DMS153 (cell line): ENCODE data around the gene NAT9.

Experiments used
- DNase-seq: peaks from one replicate; lab custom pipeline; 2025; lab: John Stamatoyannopoulos, UW

Gene NAT9

DNA sequence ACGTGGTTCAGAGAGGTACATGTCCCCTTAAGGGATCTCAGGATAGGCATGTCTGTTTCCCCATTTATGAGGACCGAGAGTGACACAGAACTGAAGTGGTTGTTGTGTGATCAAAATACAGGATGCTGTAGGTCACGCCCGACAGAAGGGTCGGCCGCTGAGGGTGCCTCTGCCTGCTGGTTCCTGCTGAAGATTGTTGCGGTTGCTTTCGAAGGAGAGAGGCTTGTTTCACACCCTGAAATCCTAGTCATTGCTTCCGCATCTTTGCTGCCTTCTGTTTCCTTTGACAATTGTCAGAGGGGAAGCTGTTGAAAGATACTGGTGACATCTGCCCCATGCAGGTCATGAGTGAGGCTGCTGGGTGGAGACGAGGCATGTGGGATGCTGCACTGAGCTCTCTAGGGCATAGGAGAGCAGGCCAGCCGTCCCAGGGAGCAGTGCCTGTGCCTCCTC lies 3.8 kb upstream of the NAT9 start:
- no peak for DNase-seq

DNA sequence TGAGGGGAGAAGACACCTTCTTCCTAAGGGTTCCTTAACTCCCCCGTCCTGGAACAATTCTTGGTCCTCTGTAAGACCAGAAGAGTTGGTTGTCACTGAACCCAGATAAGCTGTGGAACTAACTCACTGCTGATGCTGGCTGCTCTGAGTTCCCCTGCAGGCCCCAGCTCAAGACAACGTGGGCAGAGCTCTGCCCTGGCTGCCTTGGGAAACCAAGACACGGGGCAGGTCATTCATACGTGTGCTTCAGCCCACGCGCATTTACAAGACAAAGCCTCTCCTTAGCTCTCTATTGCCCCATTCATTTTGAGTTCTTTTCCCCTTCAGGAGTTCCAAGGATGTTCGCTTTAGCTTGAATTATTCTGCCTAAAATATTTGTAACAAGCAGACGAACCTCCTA lies 3.4 kb upstream of the NAT9 start:
- DNase-seq = no peak

DNA sequence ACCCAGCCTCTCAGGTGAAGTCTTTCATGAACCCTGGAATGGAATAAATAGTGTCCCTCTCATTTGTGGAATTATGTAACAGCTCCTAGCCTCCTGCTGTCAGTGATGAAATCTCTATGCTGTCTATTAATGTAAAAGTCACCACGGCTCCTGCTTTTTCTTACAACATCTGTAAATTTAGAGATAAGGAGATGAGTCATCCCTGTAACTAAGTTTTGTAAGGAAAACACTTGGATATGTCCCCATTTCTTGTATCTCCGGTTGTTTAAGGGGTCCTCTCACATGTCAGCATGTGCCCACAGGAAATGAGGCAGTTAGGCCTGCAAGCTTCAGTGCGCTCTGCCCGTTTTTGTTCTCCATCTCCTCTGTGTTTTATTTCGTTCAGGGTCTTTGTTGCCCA lies 2.8 kb upstream of the NAT9 start:
- no peak for DNase-seq

DNA sequence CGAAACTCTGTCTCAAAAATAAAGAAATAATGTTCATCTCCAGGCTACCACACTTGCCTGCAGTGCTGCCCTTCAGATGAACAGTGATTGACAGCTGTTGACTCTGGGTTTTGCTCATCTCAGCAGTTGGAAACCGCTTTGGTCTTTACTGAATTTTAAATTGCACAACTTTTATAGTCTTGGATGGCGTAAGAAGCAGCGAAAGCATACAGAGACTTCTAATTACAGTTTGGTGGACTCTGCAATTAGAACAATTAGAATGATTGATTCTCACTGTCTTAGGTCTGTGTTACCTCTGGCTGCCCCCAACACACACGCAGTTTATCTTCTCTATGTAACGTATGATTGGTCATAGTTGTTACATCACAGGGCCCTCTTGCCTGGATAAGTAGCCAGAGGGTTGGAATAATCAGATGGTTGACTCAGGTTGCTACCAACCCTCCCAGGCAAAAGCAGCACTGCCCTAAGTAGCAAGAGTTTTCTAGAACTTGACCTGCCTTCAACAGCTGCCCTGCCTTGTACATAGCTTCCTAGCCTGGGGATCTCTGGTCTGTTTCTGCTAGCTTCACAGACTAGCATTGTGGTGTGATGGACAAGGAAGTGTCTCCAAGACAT lies 1.9 kb upstream of the NAT9 start:
- no peak for DNase-seq

DNA sequence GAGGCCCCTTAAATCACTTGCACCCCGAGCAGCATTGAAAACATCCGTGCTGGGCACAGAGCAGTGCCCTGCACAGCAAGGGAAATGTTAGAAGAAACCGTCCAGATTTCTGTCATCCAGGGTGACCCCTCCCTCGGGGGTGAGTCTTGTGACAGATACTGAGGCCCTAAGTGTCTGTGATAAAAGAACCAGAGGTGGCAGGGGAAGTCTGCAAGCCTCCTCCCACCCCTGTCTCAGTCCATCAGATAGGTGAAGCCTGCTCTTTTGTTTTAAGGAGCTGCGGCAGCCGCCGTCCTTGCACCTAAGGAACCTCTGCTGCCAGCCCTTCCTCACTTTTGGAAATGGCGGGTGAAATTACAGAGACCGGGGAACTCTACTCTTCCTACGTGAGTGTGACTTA lies 845 bp upstream of the NAT9 start:
- DNase-seq = no peak

DNA sequence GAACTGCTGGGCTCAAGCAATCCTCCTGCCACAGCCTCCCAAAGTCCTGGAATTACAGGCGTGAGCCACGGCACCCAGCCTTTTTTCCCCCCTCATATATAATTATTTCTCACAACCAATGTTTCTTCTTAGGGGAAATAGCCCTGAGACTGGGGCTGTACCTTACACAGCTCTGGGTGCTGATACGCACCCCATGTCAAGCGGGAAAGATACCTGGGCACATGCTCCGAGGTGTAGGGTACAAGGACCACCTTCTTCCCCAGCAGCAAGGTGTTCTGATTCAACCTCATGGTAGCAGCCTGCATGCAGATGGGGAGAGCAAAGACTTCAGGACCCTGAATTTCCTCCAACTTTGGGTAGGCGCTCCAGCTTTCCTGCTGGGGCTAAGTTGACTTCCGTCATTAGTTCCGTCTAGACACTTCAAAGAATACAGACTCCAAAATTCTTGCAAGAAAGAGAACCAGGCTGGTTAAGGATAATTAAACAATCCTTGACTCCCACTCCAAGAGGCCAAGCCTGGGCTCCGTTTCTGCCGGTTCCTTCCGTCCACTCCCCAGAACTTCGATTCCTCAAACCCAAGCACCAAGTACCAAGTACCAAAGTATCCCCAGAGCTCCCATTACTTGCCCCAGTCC lies 619 bp downstream of the NAT9 start:
- no peak for DNase-seq

DNA sequence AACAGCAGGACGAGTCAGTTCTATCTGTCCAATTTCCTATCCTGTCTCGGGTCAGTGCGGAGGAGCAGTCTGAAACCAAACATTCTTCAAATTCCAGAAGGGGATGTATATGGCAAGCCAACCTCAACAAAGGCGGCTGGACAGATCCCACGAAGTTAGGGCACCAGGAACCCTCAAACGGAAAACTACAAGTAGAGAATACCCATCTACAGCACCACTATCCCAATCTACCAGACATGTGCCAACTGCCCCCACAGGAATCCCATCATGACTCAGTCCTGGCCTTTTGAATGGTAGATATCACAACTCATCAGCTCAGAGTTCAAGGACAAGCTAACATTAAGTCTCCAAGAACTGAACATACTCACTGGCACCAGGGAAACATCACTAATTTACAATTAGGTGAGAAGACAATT lies 2.3 kb downstream of the NAT9 start:
- DNase-seq = no peak

DNA sequence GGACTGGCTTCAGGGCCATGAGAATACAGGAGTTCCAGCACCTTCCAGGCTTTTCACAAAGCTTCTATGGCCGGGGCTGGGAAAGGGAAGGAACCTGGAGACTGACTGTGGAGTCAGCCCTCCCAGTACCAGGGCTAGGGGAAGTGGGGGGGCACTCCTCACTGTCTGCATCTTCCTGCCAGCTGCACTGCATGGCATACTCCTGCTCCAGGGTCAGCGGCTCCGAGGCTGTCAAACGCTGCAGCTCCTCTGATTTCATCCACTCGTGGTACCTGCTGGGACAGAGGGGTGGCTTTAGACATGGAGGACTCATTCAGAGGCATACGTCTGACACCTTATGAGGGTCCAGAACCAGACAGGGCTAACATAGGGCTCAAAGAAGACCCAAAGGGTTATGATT lies 2.7 kb downstream of the NAT9 start:
- no peak for DNase-seq

DNA sequence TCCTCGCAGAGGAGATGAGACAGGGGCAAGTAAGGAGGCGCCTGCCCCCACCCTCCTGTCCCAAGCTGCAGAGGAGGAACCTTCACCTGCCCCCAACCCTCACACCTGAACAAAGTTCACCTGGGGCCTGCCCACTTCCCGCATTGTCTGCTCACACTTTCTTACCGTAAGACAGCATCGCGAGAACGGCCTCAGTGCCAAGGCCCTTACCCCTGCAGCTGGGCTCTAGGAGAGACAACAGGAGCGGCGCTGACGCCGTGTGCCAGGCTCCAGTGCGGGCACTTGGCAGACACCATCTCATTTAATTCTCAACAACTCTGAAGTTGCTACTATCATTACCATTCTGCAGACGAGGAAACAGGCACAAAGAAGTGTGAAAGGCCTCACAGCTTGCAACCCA lies 4.1 kb downstream of the NAT9 start:
- no peak for DNase-seq

DNA sequence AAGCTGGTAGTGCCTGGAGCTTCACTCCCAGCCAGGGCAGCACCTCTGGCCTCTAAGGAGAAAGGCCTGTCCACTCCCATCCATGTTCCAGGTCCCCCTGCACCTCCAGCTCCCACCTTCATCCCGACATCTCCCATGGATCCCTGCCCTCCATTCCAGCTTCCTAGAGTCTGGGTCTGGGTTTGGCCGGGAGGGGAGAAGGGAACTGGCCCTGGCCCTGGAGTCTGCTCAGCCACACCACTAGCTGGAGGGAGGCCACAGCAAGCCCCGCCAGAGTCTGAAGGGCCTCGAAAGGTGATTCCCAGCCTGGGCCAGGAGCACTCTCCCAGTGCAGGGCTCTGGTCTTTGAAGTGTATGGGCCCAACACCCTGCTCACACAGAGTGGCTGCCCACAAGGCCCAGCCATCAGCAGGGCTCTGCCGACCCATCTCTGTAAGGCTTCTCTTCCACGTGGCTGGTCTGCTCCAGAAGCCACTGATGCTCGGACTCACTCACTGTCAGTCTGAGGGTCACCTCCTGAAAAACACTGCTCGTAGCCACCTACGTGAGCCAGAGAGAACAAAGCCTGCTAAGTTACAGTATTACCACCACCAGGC lies 4.7 kb downstream of the NAT9 start:
- DNase-seq = no peak

DNA sequence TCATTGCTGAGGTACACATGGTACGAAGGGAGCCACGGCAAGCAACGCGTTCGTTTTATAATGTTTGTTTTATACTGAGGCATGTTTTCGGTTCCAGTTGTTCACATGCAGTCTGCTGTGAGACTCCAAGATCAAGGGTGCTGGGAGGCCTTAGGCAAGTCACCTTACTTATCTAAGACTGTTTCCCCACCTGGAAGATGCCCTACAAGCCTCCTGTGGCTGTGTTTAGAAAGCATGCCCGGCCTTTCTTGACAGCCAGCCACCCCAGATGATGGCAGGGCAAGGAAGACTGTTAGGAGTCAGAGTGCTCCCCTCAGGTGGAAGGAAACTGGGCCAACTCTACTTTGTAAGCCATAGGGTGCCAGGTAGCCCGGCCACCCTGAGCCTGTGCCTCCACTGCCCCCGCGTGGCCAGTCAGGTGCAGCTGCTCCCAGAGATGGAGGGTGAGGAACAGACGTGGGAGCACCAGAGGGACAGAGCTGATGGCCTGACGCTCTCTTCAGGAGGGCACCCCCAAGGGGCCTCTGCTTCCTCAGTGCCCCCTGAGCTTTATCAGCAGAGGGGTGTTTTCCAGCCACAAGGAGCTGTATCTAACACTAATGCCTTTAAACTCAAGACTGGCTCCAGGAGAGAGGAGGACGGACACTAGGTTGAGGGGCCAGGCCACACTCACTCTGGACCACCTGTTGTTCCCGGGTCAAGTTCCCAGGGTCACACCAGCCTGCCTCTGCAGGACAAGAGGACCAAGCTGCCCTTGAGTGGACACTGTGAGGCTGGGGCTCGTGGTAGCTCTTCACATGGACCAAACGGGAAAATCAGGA lies 5.4 kb downstream of the NAT9 start:
- peak; percentile 20 for DNase-seq

DNA sequence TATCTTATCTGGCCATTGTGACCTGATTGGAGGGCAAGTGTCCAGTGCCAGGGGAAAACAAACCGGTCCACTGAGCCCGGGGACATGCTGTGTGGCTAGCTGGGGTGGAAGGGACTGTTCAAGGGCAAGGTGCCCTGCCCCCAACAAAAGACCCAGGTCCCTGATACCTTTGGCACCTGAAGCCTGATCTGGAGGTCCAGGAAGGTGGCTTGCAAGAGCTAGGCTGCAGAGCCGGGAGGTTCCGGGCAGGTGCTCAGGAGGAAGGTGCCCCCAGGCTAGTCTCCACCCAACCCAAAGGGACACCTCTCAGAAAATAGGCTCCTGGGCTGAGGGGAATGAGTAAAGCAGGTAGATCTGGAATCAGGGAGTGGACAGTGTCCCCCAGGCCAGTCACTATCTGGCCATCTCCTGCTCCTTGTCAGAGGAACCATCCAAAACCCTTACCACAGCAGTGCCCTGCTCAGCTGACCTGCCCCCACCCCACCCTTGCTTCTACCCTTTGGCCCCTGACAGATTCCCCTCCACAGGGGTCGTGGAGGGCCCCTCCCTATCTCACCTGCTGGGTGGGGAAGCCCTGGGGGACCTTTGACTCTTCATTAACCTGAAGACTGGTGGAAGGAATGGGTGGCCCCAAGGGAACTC lies 6.2 kb downstream of the NAT9 start:
- DNase-seq = no peak

DNA sequence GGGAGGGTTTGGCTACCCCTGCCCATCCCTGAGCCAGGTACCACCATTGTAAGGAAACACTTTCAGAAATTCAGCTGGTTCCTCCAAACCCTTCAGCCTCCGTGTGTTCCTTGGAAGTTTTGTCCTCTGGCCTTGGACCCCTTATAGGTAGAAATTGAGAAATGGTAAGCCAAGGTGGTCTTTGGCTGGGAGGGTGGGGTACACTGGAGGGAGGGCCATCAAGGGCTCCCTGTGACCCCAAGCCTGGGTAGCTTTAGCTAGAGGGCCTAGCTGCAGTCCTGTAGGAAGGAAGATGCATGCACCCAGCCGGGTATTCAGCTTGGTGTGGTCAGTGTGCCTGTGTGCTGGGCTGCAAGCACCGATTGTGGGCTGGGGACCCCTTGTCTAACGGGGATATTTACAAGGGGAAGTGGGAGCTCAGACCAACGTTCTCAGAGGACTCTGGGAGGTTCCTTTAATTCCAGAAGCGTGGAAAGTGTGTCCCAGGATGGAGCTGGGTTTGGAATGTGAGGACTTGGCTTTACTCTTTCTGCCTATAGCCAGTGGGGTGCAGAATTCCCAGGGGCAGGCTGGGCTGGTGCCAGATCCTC lies 6.8 kb downstream of the NAT9 start:
- DNase-seq = no peak

DNA sequence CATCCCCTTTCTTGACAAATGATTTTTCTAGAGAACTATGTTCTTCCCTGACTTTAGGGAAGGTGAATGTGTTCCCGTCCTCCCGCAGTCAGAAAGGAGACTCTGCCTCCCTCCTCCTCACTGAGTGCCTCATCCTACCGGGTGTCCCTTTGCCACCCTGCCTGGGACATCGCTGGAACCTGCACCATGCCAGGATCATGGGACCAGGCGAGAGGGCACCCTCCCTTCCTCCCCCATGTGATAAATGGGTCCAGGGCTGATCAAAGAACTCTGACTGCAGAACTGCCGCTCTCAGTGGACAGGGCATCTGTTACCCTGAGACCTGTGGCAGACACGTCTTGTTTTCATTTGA lies 7.4 kb downstream of the NAT9 start:
- DNase-seq = no peak

DNA sequence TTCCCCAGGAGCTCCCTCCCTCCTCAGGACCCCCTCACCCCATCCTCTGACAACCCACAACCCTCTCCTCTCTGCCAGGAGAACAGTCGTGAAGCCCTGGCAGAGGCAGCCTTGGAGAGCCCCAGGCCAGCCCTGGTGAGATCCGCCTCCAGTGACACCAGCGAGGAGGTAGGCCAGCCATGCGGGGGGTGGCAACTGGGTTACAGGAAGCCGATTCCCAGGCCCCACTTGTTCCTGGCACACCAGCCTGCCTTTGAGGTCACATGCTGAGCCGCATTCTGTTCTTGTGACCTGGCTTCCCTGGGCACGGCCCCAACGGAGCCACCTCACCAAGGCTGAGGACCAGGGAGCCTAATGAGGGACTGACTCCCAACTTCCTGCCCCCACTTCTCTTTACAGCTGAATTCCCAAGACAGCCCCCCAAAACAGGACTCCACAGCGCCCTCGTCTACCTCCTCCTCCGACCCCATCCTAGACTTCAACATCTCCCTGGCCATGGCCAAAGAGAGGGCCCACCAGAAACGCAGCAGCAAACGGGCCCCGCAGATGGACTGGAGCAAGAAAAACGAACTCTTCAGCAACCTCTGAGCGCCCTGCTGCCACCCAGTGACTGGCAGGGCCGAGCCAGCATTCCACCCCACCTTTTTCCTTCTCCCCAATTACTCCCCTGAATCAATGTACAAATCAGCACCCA lies 7.9 kb downstream of the NAT9 start:
- DNase-seq = no peak

DNA sequence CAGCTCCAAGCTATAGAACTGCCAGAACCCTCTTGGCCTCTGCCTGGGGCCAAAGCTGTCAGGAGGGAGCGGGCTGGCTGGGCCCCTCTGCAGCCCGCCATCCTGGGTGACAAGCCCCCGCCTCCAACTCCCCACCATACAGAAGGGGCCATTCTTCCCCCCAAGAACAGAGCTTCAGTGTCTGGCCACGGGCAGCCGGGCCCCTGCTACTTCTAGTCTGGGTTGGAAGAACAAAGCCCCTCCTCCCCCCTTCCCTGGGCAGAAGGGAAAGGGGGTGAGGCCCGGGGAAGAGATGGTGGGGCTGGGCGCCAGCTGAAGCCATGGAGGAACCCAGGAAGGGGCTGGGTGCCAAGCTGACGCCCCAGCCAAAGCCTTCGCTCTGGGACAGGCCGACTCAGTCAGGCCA lies 9.0 kb downstream of the NAT9 start:
- DNase-seq = no peak

DNA sequence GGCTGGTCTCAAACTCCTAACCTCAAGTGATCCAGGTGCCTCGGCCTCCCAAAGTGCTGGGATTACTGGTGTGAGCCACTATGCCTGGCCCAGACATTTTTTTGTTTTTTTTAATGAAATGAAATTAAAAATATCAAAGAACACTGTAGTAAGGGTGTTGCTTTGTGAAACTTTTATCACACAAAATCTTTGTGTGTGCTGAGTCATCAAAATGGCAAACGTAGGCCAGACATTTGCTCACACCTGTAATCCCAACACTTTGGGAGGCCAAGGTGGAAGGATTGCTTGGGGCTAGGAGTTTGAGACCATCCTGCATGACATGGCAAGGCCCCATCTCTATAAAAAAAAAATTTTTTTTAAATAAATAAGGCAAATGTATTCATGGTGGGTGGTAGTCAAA lies 9.7 kb downstream of the NAT9 start:
- no peak for DNase-seq

DNA sequence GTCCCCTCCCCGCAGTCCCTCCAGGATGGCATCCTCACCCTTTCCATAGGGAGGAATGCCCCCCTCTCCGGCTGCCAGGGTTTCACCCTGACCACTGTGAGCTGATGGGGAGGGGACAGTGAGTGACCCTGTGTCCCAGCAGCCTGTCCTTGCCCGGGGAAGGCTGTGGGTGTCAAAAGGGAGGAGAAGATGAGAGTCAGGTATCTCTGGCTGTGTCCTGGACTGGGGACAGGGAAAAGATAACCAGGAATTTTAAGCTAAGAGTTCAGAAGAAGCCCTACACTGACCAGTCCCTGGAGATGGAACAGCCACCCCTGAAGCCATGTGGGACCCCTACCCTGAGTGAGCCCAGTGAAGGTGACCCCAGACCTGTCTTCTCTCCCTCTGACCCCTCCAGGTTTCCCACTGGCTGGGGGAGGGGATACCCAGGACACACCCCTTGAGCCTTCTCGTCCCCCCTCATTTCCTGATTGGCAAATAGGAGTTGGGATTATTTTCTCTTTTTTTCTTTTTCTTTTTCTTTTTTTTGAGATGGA lies 11.3 kb downstream of the NAT9 start:
- DNase-seq = no peak

DNA sequence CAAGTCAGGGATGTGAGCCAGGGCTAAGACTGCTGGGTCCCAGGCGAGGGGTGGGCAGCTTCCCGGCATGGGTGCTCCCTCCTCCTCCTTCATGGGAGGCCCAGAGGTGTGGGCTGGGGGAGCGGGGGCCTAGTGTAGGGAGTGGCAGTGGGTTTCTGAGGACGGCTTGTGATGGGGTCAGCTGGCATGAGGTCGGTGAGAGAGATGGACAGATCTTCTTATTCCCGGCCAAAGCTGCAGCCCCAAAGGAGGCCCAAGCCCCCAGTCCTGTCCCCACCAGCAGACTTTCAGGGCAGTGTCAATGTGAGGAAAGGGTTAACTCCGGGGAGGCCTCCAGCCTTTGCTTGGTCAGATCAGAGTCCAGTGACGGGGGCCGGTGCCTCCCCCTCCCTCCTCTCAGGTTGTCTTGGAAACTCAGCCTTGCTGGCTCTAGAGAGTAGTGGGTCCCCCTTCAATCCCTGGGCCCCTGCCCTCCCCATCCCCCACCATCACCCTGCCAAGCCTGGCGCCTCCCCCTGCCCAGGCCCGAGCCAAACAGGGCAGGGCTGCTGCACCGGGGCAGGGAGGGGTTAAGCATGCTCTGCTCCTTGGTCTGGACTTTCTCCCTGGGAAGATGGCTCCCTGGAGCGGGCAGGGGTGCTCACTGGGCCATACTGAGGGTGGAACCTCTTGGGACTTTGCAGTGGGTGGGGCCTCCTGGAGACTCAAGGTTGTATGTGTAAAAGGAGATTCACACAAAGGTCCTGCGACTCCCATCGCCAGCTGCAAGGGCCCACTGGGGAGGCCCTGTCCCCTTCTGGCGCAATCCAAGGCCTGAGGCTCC lies 12.4 kb downstream of the NAT9 start:
- DNase-seq = no peak

DNA sequence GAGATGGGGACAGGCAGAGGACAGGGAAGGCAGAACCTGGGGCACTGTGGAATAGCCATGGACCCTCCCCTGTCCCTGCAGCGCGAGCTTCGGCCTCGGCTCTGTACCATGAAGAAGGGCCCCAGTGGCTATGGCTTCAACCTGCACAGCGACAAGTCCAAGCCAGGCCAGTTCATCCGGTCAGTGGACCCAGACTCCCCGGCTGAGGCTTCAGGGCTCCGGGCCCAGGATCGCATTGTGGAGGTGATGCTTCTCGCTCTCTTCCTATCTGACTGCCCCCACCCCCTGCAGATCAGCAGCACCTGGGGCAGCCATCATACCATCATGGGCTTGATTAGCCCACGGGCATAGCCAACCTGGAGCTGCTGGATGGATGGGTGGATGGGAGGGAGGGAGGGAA lies 14.2 kb downstream of the NAT9 start:
- DNase-seq = no peak
